NCI-H1417 treated with DMSO at 0.1 percent for 48 hours (cell line): ENCODE results near the gene NRP2.

ENCODE experiments used
- DNase-seq: peaks from one replicate; lab custom pipeline; 2025; lab: John Stamatoyannopoulos, UW

Gene NRP2

GRCh38 chr2:205682239-205682970 lies at the start of gene NRP2:
TSS of gene NRP2 (plus strand) at chr2:205682501. CDS start at chr2:205683291, 790 bp downstream.
- DNase-seq = no peak

- DNase-seq = no peak
Observed at GRCh38 chr2:205633994-205634393, 48.3 kb upstream of the NRP2 start.

- DNase-seq = no peak
Observed at GRCh38 chr2:205636549-205637319, 45.6 kb upstream of the NRP2 start.

GRCh38 chr2:205637320-205637602 lies 45.0 kb upstream of the NRP2 start:
- no peak for DNase-seq

GRCh38 chr2:205637779-205638503 lies 44.4 kb upstream of the NRP2 start:
- DNase-seq = no peak

GRCh38 chr2:205640716-205641115 lies 41.6 kb upstream of the NRP2 start:
- no peak for DNase-seq

- DNase-seq = no peak
Observed at GRCh38 chr2:205642599-205643356, 39.5 kb upstream of the NRP2 start.

GRCh38 chr2:205643391-205643885 lies 38.9 kb upstream of the NRP2 start:
- no peak for DNase-seq

GRCh38 chr2:205644018-205644417 lies 38.3 kb upstream of the NRP2 start:
- no peak for DNase-seq

- DNase-seq = no peak
Observed at GRCh38 chr2:205646680-205647079, 35.6 kb upstream of the NRP2 start.

GRCh38 chr2:205650450-205650849 lies 31.9 kb upstream of the NRP2 start:
- no peak for DNase-seq

- DNase-seq = no peak
Observed at GRCh38 chr2:205650931-205651330, 31.4 kb upstream of the NRP2 start.

- DNase-seq = no peak
Observed at GRCh38 chr2:205651719-205652118, 30.6 kb upstream of the NRP2 start.

- DNase-seq = no peak
Observed at GRCh38 chr2:205654878-205655605, 27.3 kb upstream of the NRP2 start.

GRCh38 chr2:205655779-205656456 lies 26.4 kb upstream of the NRP2 start:
- no peak for DNase-seq

- DNase-seq = no peak
Observed at GRCh38 chr2:205656461-205656860, 25.8 kb upstream of the NRP2 start.

- no peak for DNase-seq
Observed at GRCh38 chr2:205656941-205657340, 25.4 kb upstream of the NRP2 start.

- no peak for DNase-seq
Observed at GRCh38 chr2:205657579-205657978, 24.7 kb upstream of the NRP2 start.

GRCh38 chr2:205658068-205658467 lies 24.2 kb upstream of the NRP2 start:
- no peak for DNase-seq

GRCh38 chr2:205658572-205658971 lies 23.7 kb upstream of the NRP2 start:
- no peak for DNase-seq

GRCh38 chr2:205659922-205660321 lies 22.4 kb upstream of the NRP2 start:
- DNase-seq = no peak
